GM21528 (cell line): ENCODE results near the gene GPR89A.
"Not testable (repeated sequence)": the region's sequence is repeated elsewhere in the genome, so short reads cannot be mapped to it uniquely, and the experiment has no call there.

Experiments
- ATAC-seq: cut with Tn5 transposase; IDR thresholded peaks from one replicate; pipeline ENCODE4 v1.9.1; 2021; ENCODE audit warnings: mild to moderate bottlenecking, moderate library complexity; ENCODE audit not compliant: unreplicated experiment, low FRiP score

The GPR89A gene

DNA sequence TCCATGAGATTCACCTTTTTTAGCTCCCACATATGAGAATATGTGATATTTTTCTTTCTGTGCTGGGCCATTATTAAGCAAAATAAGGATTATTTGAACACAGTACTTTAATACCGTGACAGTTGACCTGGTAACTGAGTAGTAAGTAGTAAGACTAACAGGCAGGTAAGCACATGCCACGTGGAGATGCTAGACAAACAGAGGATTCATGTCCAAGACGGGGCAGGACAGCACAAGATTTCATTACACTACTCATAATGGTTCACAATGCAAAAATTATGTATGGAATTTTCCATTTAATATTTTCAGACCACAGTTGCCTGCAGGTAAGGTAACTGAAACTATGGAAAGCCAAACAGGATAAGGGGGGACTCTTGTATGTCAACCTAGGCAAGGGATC is 77.1 kb downstream of the GPR89A start:
- not testable (repeated sequence) for ATAC-seq

DNA sequence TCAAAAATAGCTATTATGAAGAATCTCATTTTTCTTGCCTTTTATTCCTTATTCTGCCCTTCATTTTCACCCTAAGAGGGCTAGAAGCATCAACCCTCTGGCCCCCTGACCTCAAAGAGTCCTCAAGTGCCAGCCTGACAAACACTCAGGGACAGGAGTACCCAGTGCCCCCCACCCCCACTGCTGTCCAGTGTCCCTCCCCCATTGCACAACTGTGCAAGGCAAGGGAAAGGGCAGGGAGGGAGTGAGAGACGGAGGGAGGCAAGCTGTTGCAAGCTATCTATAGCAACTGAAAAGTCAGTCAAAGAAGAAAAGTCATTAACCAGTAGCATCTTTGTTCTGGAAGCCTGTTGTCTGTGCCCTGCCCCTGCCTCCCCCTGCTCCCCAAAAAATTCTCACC is 78.3 kb downstream of the GPR89A start:
- ATAC-seq: not testable (repeated sequence)

DNA sequence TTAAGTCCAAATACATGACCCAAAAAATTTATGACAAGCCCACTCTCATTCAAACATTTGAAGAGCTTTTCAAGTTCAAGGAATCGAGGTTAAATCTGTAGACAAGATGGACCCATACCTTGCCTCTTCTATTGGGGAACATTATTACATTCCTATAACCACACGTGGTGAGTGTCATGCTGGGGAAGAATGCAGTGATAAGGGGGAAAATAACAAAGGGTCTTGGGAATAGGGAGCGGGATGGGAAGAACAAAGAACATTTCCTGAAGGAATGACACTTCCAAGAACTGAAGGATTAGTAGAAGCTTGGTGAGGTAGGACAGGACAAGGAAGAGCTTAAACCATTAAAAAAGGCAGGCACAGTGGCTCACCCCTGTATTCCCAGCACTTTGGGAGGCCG is 80.5 kb downstream of the GPR89A start:
- no peak for ATAC-seq

DNA sequence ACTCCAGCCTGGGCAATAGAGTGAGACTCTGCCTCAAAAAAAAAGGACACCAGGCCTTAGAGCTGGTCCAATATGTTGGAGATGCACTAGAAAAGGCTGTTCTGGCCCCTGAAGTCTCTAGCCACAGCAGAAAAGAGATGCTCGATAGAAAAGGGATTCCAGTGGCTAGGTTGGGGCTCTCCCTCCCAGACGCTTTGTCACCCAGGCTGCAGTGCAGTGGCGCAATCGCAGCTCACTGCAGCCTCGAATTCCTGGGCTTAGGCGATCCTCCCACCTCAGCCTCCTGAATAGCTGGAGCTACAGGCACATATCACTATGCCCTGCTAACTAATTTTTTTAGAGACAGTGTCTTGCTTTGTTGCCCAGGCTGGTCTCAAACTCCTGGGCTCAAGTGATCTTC is 81.1 kb downstream of the GPR89A start:
- no peak for ATAC-seq

DNA sequence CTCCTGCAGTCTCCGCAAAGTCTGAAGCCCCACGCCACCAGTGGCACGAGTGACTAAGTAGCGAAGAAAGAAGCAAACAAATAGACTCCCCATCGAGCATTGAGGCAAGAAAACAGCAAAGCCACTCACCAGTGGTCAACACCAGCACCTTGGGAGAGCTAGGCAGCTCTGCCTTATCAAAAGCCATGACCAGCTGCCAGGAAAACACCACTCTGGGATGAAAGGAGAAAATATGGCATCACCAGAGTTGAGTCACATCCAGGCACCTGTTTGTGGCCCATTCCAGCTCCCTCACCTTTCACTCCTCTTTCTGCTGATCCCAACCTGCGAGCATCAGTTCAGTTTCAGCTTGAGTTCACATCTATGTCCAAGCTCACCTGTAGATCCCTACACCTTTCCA is 82.1 kb downstream of the GPR89A start:
- ATAC-seq: no peak

DNA sequence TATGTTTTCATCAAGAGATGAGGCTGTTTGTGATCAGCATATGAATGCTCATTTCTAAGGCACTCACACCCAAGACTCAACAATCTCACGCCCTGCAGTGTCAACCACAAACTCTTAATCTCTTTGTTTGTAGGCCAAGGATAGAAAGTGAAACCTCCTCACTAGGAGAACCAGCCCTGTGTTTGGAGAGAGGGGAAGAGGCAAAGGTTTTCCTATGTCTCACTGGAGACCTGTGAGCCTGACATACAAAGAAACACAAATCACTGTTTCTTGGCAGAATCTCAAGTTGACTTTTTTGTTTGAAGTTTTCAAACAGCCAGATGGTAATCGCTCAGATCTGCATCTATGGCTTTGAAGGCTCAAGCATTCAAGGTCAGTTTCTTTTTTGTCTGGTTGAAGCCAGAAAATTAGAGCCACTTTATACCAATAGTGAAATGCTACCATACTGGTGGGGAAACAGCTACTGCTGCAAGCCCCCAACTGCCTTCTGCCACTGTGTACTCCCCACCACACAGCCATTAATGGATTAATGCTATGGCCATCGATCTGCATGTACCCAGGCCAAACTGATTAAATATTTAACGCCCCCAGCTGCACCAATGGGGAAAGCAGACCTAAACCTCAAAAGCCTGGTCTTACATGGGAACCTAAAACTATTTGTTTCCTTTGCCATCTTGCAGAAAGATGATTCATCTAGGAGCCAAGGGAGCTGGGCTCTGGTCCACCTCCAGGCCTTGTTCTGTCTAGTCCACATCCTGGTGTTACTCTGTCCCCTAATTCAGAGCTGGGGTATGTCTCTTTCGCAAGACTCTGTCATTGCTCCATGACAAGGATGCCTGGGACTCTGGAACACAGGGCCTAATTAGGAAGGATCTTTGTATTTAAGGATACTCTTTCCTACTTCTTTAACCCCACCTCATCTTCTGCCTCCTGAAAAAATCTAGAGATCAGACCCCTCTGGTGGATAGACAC is 83.1 kb downstream of the GPR89A start:
- ATAC-seq: no peak

DNA sequence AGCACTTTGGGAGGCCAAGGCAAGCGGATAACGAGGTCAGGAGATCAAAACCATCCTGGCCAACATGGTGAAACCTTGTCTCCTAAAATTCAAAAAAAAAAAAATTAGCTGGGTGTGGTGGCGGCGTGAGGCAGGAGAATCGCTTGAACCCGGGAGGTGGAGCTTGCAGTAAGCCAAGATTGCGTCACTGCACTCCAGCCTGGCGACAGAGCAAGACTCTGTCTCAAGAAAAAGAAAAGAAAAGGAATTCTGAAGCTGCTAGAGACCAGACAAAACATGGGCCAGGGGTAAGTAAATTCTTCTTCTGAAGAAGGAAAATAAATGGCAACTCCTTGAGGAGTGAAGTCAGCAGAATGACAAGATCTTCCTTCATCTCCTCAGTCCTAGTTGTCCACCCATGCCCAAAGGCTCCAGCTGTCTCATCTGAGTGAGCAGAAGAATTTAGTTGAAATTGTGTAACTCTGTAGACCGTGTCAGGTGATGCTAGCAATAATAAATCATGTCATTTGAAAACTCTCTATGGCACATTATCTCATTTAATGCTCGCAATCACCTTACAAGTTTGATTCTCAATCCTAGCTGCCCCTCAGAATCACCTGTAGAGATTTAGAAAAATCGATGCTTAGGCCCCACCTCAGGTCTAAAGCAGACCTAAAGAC is 85.1 kb downstream of the GPR89A start:
- no peak for ATAC-seq

DNA sequence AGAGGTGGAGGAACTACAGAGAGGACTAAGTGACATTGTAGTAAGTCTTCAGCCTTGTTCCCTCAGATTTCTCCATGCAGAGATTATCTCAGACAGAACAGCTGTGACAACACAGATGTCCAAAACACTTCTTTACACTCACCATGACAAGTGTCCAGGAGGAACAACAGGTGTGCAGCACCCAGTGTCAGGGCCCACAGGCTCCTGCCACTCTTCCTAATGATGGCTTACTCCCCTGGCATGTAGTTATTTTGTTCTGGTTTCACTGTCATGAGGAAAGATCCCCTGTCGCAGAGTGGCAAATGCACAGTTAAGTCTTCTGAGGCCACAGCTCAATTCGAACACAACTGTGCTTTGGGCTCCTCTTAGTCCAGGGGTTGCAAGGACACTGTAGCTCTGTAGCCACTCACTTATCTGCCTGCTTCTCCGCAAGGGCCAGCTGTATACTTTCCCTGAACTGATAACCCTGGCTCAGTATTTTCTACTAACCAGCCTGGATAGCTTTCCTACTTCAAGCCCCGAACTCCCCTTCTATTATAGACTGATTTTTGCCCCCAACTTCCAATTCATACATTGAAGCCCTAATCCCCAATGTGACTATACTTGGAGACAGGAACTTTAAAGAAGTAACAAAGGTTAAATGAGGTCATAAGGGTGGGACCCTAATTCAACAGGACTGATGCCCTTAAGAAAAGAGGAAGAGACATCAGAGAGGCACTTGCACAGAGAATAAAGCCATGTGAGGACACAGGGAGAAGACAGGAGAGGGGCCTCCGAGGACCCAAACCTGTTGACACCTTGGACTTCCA is 88.2 kb downstream of the GPR89A start:
- ATAC-seq: no peak

DNA sequence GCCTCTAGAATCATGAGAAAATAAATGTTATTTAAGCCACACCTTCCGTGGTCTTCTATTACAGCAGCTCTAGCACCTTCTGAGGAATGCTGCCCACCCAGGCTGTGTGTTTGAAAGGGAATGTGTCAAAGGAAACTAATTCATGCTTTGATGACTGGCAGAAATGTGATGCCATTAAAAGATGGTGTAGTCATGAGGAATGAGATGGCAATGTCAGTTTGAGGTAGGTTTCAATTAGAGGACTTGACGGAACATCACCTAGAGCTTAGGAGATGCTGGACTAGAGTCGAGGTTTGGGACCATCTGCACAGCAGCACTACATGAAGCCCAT is 88.8 kb downstream of the GPR89A start:
- ATAC-seq: no peak

DNA sequence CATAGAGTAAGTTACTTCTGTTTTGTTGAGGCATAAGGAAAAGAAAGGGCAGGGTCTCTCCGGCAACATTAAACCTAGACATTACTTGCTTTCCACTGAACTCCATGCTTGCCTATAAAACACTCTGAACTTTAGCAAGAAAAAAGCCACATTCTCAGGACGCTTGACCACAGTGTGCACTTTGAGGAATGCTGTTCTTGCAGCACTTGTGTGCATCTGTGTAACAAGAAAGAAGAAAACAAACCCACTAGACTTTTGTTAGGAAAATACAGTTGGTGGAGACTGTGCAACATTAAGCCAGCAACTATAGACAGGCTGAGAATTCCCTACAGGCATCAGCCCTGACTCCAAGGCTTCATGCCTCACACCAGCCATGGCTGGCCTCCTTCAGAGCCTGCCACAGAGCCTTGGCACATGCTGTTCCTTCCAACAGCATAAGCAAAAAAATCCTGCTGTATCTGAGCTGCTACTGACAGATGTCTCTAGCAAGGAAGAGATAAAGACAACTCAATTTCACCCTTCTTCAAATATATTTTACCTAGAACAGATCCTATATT is 93.6 kb downstream of the GPR89A start:
- no peak for ATAC-seq

DNA sequence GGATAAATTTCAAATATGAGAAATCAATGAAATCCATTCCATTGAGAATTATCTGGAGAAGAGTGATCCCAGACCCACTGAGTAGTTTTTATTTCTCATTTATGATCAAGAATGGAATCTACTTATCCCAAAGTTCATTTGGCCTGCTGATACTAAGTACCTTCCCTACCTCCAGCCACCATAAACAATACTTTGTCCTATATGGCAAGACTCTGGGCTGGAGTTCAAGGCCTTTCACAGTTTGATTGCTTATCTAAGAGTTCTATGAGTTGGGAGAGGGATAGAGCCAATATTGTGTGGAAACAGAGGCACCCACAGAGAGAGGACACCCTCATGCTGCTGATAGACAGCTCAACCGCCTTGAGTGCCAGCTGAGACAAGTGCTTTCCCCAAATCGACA is 94.3 kb downstream of the GPR89A start:
- no peak for ATAC-seq

DNA sequence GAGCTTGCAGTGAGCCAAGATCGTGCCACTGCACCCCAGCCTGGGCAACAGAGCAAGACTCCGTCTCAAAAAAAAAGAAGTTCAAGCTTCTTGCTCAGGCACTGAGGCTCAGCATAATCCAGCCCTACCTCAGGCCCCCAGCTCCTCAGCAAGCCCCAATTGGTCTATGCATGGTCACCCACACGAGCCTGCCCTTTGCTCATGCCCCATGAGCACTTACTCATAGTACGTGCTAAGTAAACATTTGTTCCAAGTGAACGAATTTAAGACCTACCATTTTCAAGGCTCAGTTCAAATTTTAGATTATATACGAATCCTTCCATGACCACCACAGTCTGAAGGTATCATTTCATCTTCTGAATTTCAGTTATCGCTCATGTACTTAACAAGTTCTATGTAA is 95.0 kb downstream of the GPR89A start:
- ATAC-seq: no peak

DNA sequence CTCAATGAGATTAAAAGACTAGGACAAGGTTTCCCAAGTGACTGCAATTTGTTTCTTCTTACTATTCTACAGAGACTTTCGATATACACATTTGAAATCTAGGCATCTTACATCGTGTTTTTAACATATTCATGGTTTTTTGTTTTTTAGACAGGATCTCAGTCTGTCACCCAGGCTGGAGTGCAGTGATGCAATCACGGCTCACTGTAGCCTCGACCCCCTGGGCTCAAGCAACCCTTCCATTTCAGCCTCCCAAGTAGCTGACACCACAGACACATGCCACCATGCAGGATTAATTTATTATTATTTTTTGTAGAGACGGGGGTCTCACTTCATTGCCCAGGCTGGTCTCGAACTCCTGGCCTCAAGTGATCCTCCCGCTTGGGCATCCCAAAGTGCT is 97.8 kb downstream of the GPR89A start:
- no peak for ATAC-seq

DNA sequence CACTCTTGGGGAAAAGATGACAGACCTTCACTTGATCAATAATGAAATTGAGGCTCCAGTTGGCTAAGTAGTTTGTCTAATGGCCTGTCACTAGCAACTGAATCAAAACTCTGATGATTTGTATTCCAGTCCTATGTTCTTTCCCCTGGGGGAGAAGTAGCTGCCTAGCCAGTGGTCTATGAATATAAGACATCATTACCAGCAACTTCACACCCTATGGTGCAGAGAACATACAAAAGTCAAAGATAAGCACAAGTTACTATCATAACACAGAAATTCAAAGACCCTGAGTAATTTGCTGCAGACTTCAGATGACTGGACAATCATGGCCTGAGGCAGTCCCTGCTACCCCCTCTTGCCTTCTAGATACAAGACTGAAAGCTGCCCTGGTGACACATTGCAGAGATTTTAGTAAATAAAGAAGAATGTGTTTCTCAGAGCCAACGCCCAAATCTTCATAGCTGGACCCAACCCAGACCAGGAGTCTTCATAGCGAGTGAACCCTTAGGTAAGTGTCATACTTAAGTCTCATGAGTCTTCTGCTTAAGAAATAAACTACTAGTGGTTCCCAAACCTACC is 98.4 kb downstream of the GPR89A start:
- ATAC-seq: no peak

DNA sequence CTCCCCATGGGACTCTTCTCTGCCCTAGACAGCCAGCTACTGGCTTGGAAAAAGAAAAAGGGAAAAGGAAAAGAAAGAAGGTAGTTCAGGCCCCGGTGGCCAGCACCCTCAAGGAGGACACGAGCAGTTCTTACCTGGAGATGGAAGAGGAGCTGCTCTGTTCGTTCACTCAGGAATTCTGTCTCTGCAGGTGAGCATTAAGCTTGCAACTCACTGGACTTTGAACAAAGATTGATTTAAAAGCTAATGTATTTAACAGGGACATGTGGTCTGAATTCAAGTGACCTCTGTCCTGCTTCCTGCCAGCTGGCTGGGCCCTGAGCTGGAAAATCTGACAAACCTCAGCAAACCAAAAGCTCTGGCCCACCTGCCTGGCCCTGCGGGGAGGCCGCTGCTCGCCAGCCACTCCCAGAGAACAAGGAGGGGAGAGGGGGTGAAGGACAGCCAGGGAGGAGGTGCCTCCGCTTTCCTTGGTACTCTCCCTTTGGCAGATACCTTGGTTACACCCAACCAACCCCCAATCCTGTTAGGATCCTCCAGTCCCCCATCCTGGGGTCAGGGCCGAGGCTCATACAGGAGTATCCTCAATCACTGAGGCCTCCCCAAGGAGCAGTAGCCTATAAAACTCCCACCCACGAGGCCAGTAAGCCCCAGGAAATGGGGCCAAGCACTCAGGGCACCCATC is 99.5 kb downstream of the GPR89A start, which contains the start of gene PDZK1:
TSS of gene PDZK1 (minus strand) at position 186 of the 685 bp plus-strand sequence. CDS start 19,347 bp downstream, outside the sequence.
- ATAC-seq: no peak

DNA sequence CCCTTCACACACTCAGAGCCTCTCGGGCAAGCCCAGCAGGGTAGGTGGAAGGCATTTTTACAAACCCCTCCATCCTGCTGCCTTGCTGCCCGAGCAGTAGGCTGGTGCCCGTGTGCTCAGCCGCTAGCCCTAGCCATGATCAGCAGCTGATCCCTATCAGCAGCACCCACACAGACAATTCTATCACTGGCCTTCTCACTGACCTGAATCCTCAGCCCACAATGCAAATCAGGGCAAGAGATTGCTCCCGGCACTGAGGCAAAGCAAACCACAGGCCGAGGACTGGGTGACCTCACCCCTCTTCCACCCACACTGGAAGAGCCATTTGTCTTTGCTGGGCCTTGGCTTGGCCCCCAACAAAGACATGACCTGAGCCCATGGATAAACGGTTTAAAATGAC is 100.3 kb downstream of the GPR89A start:
- ATAC-seq: no peak

DNA sequence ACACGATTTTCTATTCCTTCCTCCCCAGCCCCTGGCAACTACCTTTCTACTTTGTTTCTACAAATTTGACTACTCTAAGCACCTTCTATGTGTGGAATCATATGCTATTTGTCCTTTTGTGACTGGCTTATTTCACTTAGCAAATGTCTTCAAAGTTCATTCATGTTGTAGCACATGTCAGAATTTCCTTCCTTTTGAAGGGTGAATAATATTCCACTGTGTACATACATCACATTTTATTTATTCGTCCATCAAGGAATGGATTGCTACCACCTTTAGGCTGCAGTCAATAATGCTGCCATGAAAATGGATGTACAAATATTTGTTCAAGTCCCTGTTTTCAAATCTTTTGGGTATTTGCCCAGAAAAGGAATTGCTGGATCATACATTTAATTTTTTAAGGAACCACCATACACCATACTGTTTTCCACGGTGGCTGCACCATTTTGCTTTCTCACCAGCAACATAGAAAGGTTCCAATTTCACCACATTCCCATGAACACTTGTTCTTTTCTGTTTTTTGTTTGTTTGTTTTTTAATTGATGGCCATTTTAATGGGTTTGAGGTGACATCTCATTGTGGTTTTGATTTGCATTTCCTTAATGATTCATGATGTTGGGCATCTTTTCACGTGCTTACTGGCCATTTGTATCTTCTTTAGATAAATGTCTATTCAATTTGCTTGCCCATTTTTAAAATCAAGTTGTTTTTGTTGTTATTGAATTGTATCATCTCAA is 102.7 kb downstream of the GPR89A start:
- ATAC-seq: no peak

DNA sequence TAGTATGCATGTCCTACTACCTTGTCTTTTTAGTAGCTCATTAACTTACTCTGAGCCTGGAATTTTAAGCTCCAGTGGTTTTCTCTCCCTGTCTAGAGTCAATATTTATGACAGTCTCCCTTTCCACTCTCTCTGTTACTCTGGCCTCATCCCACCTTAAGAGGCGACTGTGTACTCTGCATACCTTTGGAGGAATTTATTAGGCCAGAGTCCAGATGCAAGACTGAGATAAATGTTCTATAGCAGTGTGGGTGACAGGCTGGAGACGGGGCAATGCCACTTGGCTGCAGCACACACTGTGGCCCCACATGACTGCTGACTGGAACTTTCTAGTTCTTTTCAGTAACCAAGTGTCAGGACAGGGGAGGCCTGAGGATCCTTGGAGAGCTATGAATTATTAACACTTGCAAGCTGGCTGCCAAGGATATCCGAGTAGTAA is 103.4 kb downstream of the GPR89A start:
- ATAC-seq: no peak

DNA sequence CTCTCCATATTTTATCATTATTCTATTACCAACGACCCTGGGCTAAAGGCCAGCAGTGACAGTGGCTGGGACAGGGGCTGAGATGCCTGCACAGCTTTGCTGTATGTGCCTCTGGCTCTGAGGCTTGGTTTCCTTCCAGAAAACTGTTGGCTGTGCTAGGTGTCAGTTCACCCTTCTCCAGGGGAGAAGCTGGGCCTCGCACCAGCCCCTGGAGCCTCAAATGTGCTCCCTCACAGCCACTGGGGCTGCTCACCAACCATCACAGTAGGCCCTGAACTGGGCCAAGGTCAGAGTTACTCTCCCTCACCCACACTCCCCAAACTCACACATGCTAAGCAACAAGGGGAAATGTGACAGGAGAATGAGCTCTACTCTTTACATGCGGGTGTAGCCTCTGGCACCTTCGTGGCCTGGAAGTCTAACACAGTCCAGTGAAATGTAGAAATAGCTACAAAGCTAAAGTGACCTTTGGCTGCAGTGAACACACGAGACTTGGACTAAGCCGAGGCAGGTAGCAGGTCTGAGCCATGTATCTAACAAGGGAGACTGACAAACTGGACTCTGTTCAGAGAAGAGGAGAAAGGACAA is 106.8 kb downstream of the GPR89A start:
- no peak for ATAC-seq
